ENCODE results near the gene ARHGEF33.
A peak's percentile ranks its signal among the peaks of the same experiment; 100 is the strongest.

DNA sequence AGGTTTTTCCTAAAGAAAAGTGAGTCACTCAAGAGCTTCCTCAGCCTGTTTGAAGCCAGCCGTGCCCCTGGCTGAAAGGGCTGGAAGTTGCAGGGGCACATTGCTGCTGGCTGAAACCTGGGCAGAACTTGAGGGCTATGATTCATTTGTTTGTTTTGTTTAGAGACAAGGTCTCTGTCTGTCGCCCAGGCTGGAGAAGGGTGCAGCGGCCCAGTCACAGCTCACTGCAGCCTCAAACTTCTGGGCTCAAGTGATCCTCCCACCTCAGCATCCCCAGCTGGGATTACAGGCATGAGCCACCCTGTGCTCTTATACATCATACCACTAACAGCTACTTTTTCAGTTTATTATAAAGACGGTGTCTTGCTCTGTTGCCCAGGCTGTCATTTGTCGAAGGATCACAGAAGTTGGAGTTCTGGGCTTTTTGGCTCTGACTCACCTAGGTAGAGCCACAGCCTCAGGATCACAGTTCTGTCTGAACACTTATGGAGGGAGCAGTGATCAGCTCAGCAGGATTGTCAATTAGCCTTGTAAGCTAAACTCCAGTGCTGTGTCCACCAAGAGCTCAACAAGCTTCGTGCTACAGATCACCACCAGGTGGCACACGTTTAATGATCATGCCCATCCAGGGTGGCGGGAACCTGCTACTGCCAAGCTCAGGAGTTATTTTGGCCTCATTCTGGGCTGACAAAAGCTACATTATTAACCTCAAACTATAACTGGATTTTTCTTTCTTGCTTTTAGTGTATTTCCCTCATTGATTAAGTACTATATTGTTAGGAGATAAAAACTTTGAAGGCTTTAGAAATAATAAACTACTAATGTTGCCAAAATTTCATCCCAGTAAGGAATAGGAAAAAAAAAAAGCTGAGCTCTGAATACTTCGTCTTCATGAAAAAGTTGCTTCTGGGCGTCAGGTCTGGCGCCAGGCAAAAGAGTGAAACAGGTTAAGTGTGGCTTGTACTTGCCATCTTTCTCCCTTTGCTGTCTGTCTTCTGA, 57.9 kb downstream of the ARHGEF33 start:
- TF ChIP-seq FOXM1 (IDR thresholded peaks at IDR 0.05; ENCODE audit: borderline replicate concordance, low read depth) = no peak
- TF ChIP-seq YY1 (IDR thresholded peaks at IDR 0.05; ENCODE audit: low read depth) = no peak
- TF ChIP-seq EP300 (IDR thresholded peaks at IDR 0.05; ENCODE audit: borderline replicate concordance) = no peak
- TF ChIP-seq ZBTB7A (IDR thresholded peaks at IDR 0.05; ENCODE audit: low read depth) = no peak
- no peak for TF ChIP-seq NFIC (IDR thresholded peaks at IDR 0.05)
- TF ChIP-seq TAF1 (IDR thresholded peaks at IDR 0.05; ENCODE audit: low read depth) = no peak
- no peak for TF ChIP-seq EGR1 (IDR thresholded peaks at IDR 0.05)
- peak; percentile 86 for TF ChIP-seq RAD21 (IDR thresholded peaks at IDR 0.05; ENCODE audit: low read depth)
- no peak for TF ChIP-seq CREB1 (IDR thresholded peaks at IDR 0.05; ENCODE audit: low read depth)
- TF ChIP-seq USF1 (IDR thresholded peaks at IDR 0.05) = no peak
- no peak for TF ChIP-seq REST (IDR thresholded peaks at IDR 0.05; ENCODE audit: low read depth)
- TF ChIP-seq, protein P1, sequence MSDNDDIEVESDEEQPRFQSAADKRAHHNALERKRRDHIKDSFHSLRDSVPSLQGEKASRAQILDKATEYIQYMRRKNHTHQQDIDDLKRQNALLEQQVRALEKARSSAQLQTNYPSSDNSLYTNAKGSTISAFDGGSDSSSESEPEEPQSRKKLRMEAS (IDR thresholded peaks at IDR 0.05) = 0 out of 2 replicates have a peak, but pooled peaks have one; percentile 17

Measured in Ishikawa (cell line).